ENCODE results near the gene MEP1B.

MEP1B gene

GRCh38 chr18:32200766-32201165 lies 10.9 kb downstream of the MEP1B start:
- H3K4me3 ChIP-seq (ENCODE audit: low read depth, low read length): no peak overlapping the region
- in situ Hi-C loops (cut with HindIII; ENCODE audit: low pct_ligation_motif_present, low sequenced_read_pairs): no loop called here
- DNase-seq: no peak
- no peak for TF ChIP-seq CTCF (IDR thresholded peaks at IDR 0.05; ENCODE audit: low read depth, low read length, missing control alignments)
- H3K27me3 ChIP-seq (replicated peaks): no peaks in the 10 kb centered on the region
- H3K27ac ChIP-seq: no peak overlapping the region
- no peaks in the 10 kb centered on the region for H3K36me3 ChIP-seq (replicated peaks)

- Histone ChIP-seq H3K27me3 (replicated peaks) (no peaks in the 10 kb centered on the region), H3K27ac (no peak overlapping the region), H3K36me3 (replicated peaks) (no peaks in the 10 kb centered on the region), H3K4me3 (ENCODE audit: low read depth, low read length) (no peak overlapping the region)
- in situ Hi-C loops (cut with HindIII; ENCODE audit: low pct_ligation_motif_present, low sequenced_read_pairs): no loop called here
- no peak for DNase-seq
- TF ChIP-seq CTCF (IDR thresholded peaks at IDR 0.05; ENCODE audit: low read depth, low read length, missing control alignments): no peak
Observed at GRCh38 chr18:32201948-32202672, 12.3 kb downstream of the MEP1B start.

DNA sequence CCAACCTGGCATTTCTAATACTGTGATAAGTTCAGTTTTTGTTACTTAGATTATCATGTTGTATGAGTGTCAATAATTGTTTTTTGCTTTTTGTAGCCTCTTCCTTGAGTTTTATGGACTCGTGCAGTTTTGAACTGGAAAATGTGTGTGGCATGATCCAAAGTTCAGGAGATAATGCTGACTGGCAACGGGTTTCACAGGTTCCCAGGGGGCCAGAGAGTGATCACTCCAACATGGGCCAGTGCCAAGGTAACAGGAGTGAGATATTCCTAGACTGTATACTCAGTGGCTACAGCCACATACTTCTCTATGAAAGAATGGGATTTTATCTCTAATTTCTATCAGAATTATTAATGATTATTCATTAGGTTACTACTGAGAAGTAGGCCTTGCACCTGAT lies 18.2 kb downstream of the MEP1B start:
- H3K27me3 ChIP-seq (replicated peaks): no peaks in the 10 kb centered on the region

DNA sequence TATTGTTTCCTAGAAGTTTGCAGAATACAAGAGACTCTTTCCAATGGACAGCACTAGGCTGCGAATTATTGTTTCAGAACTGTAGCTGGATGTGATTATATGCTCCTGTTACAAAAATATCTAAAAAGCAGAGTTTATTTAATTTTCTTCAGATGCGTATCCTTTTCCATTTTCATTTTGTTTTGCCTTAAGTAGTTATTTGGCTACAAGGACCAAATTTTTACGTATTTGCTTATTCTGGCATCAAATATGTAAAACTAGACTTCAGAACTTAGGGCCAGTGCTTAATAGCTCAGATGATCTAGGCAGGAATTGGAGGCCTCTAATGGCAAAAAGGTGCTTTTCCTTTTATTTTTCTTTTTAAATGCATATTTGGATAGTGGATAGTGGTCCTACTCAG lies 18.7 kb downstream of the MEP1B start:
- Histone ChIP-seq H3K4me3 (ENCODE audit: low read depth, low read length) (no peak overlapping the region), H3K27me3 (replicated peaks) (no peaks in the 10 kb centered on the region), H3K27ac (no peak overlapping the region), H3K36me3 (replicated peaks) (no peaks in the 10 kb centered on the region)
- DNase-seq: no peak
- in situ Hi-C loops (cut with HindIII; ENCODE audit: low pct_ligation_motif_present, low sequenced_read_pairs): no loop called here
- TF ChIP-seq CTCF (IDR thresholded peaks at IDR 0.05; ENCODE audit: low read depth, low read length, missing control alignments): no peak

More for the DNA sequence above, 18.2 kb downstream of the MEP1B start:
- no peak for DNase-seq
- Histone ChIP-seq H3K36me3 (replicated peaks) (no peaks in the 10 kb centered on the region), H3K27ac (no peak overlapping the region), H3K4me3 (ENCODE audit: low read depth, low read length) (no peak overlapping the region)
- in situ Hi-C loops (cut with HindIII; ENCODE audit: low pct_ligation_motif_present, low sequenced_read_pairs): no loop called here
- TF ChIP-seq CTCF (IDR thresholded peaks at IDR 0.05; ENCODE audit: low read depth, low read length, missing control alignments): no peak

DNA sequence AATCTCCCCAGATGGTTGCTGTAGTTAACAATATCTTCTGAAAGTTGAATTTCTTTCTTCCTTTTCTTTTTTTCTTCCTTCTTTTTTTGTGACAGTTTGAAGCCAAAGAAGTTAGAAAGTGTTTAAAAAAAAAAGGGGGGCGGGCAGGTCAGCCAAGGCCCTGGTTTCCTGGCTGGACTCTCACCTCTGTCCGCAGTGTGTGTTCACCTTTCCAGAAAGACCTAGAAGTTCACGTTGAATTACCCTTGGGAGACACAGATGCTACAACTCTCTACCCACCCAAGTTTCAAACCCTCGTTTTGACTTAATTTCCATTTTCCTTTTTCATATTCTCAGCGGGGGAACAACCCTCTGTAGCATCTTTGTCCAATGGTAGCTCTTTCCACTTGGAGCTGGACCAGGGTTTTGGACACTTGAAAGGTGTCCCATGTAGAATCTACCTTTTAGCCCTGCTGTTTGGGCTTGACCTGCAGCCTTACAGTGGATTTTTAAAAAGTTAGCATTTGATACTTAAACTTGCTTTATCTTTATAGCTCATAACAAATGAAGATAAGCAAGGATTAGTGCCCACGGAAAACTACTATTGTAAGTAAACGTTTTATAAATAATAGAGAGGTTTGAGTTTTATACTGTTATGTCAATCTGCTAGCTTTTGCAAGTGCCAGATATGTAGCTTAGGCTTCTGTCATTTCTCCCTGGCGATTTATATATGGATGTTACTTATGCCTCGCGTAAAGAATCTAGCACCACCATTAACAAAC lies 20.0 kb downstream of the MEP1B start:
- in situ Hi-C loops (cut with HindIII; ENCODE audit: low pct_ligation_motif_present, low sequenced_read_pairs): no loop called here
- Histone ChIP-seq H3K36me3 (replicated peaks) (no peaks in the 10 kb centered on the region), H3K27me3 (replicated peaks) (no peaks in the 10 kb centered on the region), H3K4me3 (ENCODE audit: low read depth, low read length) (no peak overlapping the region), H3K27ac (no peak overlapping the region)
- no peak for TF ChIP-seq CTCF (IDR thresholded peaks at IDR 0.05; ENCODE audit: low read depth, low read length, missing control alignments)
- no peak for DNase-seq
